HL-60/S4 treated with retinoic acid at 250 ng/mL for 4 days and 3 days (cell line): ENCODE measurements around the gene ID1.
"Not testable (repeated sequence)": the region's sequence is repeated elsewhere in the genome, so short reads cannot be mapped to it uniquely, and the experiment has no call there.

Experiments used
- in situ Hi-C: fragments of 300-500 bp; cut with MboI; formaldehyde crosslinking; loops from 2 replicates; pipeline ENCODE4 v1.7.0; 2022; ENCODE audit warnings: low sequenced_read_pairs

Gene ID1

GRCh38 chr20:31596412-31596715 lies 8.7 kb upstream of the ID1 start:
- in situ Hi-C loops: loop anchor here (10.0 kb wide), 1 partner anchor 58 kb away; no protein-coding TSS in a partner anchor

GRCh38 chr20:31596831-31597480 lies 8.1 kb upstream of the ID1 start:
- in situ Hi-C loops: loop anchor here (10.0 kb wide), 1 partner anchor 58 kb away; no protein-coding TSS in a partner anchor

- in situ Hi-C loops: loop anchor here (10.0 kb wide), 1 partner anchor 57 kb away; no protein-coding TSS in a partner anchor
Measured at GRCh38 chr20:31597481-31597855, 7.6 kb upstream of the ID1 start.

GRCh38 chr20:31602431-31602778 lies 2.7 kb upstream of the ID1 start:
- in situ Hi-C loops: no loop called here

GRCh38 chr20:31602779-31603441 lies 2.2 kb upstream of the ID1 start:
- in situ Hi-C loops: no loop called here

GRCh38 chr20:31603822-31604566 lies 1.1 kb upstream of the ID1 start:
- in situ Hi-C loops: no loop called here

- in situ Hi-C loops: no loop called here
Measured at GRCh38 chr20:31604567-31605030, 490 bp upstream of the ID1 start.

- in situ Hi-C loops: no loop called here
Measured at GRCh38 chr20:31605902-31606803, 1.1 kb downstream of the ID1 start.

GRCh38 chr20:31606804-31607639 lies 1.9 kb downstream of the ID1 start:
- in situ Hi-C loops: no loop called here

- in situ Hi-C loops: no loop called here
Measured at GRCh38 chr20:31607640-31608250, 2.7 kb downstream of the ID1 start.

- in situ Hi-C loops: no loop called here
Measured at GRCh38 chr20:31608251-31608945, 3.3 kb downstream of the ID1 start.

- in situ Hi-C loops: not testable (repeated sequence)
Measured at GRCh38 chr20:31612271-31612640, 7.2 kb downstream of the ID1 start.

GRCh38 chr20:31615416-31615815 lies 10.3 kb downstream of the ID1 start:
- in situ Hi-C loops: loop anchor here (5.0 kb wide), 1 partner anchor 53 kb away; no protein-coding TSS in a partner anchor

- in situ Hi-C loops: loop anchor here (5.0 kb wide), 1 partner anchor 55 kb away; no protein-coding TSS in a partner anchor
Measured at GRCh38 chr20:31617432-31618104, 12.5 kb downstream of the ID1 start.

GRCh38 chr20:31620246-31620645 lies 15.2 kb downstream of the ID1 start:
- in situ Hi-C loops: no loop called here

- in situ Hi-C loops: not testable (repeated sequence)
Measured at GRCh38 chr20:31623123-31623505, 18.0 kb downstream of the ID1 start.

- in situ Hi-C loops: not testable (repeated sequence)
Measured at GRCh38 chr20:31626534-31626933, 21.4 kb downstream of the ID1 start.

- in situ Hi-C loops: not testable (repeated sequence)
Measured at GRCh38 chr20:31628057-31628456, 23.0 kb downstream of the ID1 start.
